ENCODE measurements around the gene SGO2.

DNA sequence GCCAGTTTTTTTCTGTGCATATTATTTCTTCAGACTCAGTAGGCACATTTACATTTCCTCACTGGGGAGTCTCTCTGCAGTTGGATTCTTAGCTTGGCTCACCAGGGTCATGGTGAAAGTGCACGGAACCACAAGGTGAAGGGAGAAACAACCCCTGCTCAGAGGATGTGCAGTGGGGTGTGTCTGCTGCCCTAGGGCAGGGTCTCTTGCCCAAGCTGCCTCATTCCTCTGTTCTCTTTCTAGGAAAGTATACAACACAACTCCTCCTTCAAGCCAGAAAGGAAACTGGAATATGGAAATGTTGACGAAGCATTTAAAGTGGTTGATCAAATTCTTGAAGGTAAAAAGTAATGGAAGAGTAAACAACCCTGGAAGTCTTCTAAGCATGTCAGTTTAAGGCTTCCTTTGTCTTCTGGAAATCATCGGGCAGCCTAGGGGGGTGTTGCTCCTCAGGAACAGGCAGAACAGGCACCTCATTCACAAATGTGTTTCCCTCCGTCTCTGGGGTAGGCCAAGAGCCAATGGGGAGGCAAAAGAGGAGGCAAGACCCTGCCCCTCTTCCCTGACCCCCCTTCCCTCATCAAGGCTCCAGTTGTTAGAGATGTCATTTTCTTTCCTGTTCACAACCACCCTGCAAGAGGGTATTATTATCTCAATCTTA lies 101.2 kb downstream of the SGO2 start:
- TF ChIP-seq, protein P1, sequence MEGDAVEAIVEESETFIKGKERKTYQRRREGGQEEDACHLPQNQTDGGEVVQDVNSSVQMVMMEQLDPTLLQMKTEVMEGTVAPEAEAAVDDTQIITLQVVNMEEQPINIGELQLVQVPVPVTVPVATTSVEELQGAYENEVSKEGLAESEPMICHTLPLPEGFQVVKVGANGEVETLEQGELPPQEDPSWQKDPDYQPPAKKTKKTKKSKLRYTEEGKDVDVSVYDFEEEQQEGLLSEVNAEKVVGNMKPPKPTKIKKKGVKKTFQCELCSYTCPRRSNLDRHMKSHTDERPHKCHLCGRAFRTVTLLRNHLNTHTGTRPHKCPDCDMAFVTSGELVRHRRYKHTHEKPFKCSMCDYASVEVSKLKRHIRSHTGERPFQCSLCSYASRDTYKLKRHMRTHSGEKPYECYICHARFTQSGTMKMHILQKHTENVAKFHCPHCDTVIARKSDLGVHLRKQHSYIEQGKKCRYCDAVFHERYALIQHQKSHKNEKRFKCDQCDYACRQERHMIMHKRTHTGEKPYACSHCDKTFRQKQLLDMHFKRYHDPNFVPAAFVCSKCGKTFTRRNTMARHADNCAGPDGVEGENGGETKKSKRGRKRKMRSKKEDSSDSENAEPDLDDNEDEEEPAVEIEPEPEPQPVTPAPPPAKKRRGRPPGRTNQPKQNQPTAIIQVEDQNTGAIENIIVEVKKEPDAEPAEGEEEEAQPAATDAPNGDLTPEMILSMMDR (IDR thresholded peaks at IDR 0.05; ENCODE audit: extremely low read depth in 1 of 2, insufficient read depth in 1 of 2, low read depth in 1 of 2, low read length in 2 of 2), result no peak
- TF ChIP-seq POLR2AphosphoS5 (IDR thresholded peaks at IDR 0.05; ENCODE audit: insufficient read depth, low read depth, low read length), result no peak
